ENCODE results near the gene SF3B6.
"Not testable (repeated sequence)": the region's sequence is repeated elsewhere in the genome, so short reads cannot be mapped to it uniquely, and the experiment has no call there.

The SF3B6 gene

GRCh38 chr2:24050041-24050979 lies 25.8 kb downstream of the SF3B6 start:
- FAIRE-seq: no peak

- FAIRE-seq: no peak
These were observed 26.6 kb downstream of the SF3B6 start, which contains the start of gene FKBP1B for GRCh38 chr2:24049485-24050021. Gene FKBP1B, plus strand, starts transcription at chr2:24049741. Its CDS starts 109 bp downstream, at chr2:24049850.

- FAIRE-seq: no peak
These were observed 27.2 kb downstream of the SF3B6 start for GRCh38 chr2:24048769-24049484.

GRCh38 chr2:24047703-24048033 lies 28.5 kb downstream of the SF3B6 start:
- FAIRE-seq: no peak

- FAIRE-seq: no peak
These were observed 29.0 kb downstream of the SF3B6 start, which contains the start of gene WDCP for GRCh38 chr2:24046930-24047702. Gene WDCP, minus strand, starts transcription at chr2:24047391. Its CDS starts 7,897 bp downstream, at chr2:24039494.

- no peak for FAIRE-seq
These were observed 29.6 kb downstream of the SF3B6 start for GRCh38 chr2:24046599-24046929.

GRCh38 chr2:24045511-24046508 lies 30.3 kb downstream of the SF3B6 start:
- no peak for FAIRE-seq

- FAIRE-seq: not testable (repeated sequence)
These were observed 33.0 kb downstream of the SF3B6 start for GRCh38 chr2:24043133-24043532.

GRCh38 chr2:24040511-24040910 lies 35.6 kb downstream of the SF3B6 start:
- FAIRE-seq: no peak

- no peak for FAIRE-seq
These were observed 37.2 kb downstream of the SF3B6 start for GRCh38 chr2:24038786-24039499.

- no peak for FAIRE-seq
These were observed 49.9 kb downstream of the SF3B6 start for GRCh38 chr2:24026233-24026632.

GRCh38 chr2:24024996-24025663 lies 51.0 kb downstream of the SF3B6 start:
- FAIRE-seq: no peak

- FAIRE-seq: no peak
These were observed 52.1 kb downstream of the SF3B6 start for GRCh38 chr2:24024018-24024417.

GRCh38 chr2:24022975-24023575 lies 53.1 kb downstream of the SF3B6 start:
- no peak for FAIRE-seq

GRCh38 chr2:24022324-24022974 lies 53.7 kb downstream of the SF3B6 start:
- no peak for FAIRE-seq

GRCh38 chr2:24021122-24021998 lies 54.8 kb downstream of the SF3B6 start:
- FAIRE-seq: no peak

- no peak for FAIRE-seq
These were observed 55.9 kb downstream of the SF3B6 start for GRCh38 chr2:24020244-24020643.

GRCh38 chr2:24019729-24020128 lies 56.4 kb downstream of the SF3B6 start:
- no peak for FAIRE-seq
